HG03432 (cell line): ENCODE results near the gene STMN3.
"Not testable (repeated sequence)": the region's sequence is repeated elsewhere in the genome, so short reads cannot be mapped to it uniquely, and the experiment has no call there.

Experiments used
- ATAC-seq: cut with Tn5 transposase; IDR thresholded peaks from one replicate; pipeline ENCODE4 v1.9.1; 2021; ENCODE audit warnings: mild to moderate bottlenecking, moderate library complexity; ENCODE audit not compliant: unreplicated experiment

Gene STMN3

GRCh38 chr20:63657937-63658748 is 4.9 kb upstream of the STMN3 start, which contains the start of gene RTEL1:
Gene RTEL1, plus strand, starts transcription at chr20:63658312. Its CDS starts 1,091 bp downstream, at chr20:63659403.
- ATAC-seq = peak; percentile 82

GRCh38 chr20:63657260-63657936 is 4.2 kb upstream of the STMN3 start:
- ATAC-seq = peak; percentile 4

- ATAC-seq = no peak
Measured at GRCh38 chr20:63656451-63656850, 3.2 kb upstream of the STMN3 start.

GRCh38 chr20:63655249-63655648 is 2.0 kb upstream of the STMN3 start:
- ATAC-seq = no peak

- ATAC-seq = no peak
Measured at GRCh38 chr20:63653974-63654668, 897 bp upstream of the STMN3 start.

- ATAC-seq = no peak
Measured at GRCh38 chr20:63652192-63652980, 838 bp downstream of the STMN3 start.

- no peak for ATAC-seq
Measured at GRCh38 chr20:63651942-63652191, 1.4 kb downstream of the STMN3 start.

GRCh38 chr20:63650486-63650885 is 2.7 kb downstream of the STMN3 start:
- not testable (repeated sequence) for ATAC-seq

- ATAC-seq = no peak
Measured at GRCh38 chr20:63648895-63649589, 4.2 kb downstream of the STMN3 start.

- no peak for ATAC-seq
Measured at GRCh38 chr20:63648190-63648589, 5.0 kb downstream of the STMN3 start.

- no peak for ATAC-seq
Measured at GRCh38 chr20:63645218-63645617, 8.0 kb downstream of the STMN3 start.

- ATAC-seq = no peak
Measured at GRCh38 chr20:63643946-63644345, 9.3 kb downstream of the STMN3 start.

GRCh38 chr20:63643499-63643898 is 9.7 kb downstream of the STMN3 start:
- no peak for ATAC-seq

GRCh38 chr20:63642527-63643247 is 10.5 kb downstream of the STMN3 start:
- no peak for ATAC-seq

- peak; percentile 61 for ATAC-seq
Measured at GRCh38 chr20:63641792-63642523, 11.3 kb downstream of the STMN3 start.

GRCh38 chr20:63641146-63641791 is 12.0 kb downstream of the STMN3 start:
- ATAC-seq = peak; percentile 29

- ATAC-seq = peak; percentile 14
Measured at GRCh38 chr20:63640686-63641085, 12.5 kb downstream of the STMN3 start.

- ATAC-seq = no peak
Measured at GRCh38 chr20:63640086-63640485, 13.1 kb downstream of the STMN3 start.
